ENCODE data around the gene GRHL1.
A peak's percentile ranks its signal among the peaks of the same experiment; 100 is the strongest.

Gene GRHL1, protein sequence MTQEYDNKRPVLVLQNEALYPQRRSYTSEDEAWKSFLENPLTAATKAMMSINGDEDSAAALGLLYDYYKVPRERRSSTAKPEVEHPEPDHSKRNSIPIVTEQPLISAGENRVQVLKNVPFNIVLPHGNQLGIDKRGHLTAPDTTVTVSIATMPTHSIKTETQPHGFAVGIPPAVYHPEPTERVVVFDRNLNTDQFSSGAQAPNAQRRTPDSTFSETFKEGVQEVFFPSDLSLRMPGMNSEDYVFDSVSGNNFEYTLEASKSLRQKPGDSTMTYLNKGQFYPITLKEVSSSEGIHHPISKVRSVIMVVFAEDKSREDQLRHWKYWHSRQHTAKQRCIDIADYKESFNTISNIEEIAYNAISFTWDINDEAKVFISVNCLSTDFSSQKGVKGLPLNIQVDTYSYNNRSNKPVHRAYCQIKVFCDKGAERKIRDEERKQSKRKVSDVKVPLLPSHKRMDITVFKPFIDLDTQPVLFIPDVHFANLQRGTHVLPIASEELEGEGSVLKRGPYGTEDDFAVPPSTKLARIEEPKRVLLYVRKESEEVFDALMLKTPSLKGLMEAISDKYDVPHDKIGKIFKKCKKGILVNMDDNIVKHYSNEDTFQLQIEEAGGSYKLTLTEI

DNA sequence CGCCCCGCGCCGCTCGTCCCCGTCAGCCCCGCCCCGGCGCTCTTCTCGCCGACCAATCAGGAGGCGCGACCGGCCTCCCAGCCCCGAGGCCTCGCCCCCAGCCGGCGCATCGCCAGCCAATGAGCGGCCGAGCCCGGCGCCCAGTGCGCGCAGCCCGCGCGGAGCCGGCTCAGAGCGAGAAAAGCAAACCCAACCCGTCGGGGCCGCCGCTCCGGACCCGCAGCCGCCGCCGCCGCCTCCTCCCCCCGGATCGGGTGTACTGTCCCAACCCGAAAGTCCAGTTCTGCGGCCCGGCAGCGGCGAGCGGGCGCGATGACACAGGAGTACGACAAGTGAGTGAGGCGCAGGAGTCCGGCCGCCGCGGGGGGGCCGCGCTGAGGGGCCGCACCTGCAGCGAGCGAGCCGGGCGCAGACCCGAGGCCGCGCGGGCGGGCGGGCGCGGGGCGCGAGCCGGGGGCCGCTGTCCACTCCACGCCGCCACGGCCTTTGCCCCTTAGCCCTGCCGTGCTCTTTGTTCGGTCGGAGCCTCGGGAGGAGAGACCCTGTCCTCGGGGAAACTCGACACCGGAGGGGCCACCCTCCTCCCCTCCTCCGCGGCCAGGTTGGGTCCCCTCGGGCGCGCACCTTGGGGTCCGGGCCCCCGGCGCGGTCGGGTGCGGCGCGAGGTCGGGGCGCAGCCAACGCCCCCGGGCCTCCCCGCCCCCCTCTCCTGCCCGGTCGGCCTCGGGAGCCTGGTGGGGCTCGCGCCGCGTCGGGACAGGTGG lies at the start of gene GRHL1:
TSS of gene GRHL1 (plus strand) at position 172 of the 764 bp plus-strand sequence. CDS start at position 313, 141 bp downstream.
- Histone ChIP-seq H4K20me1 (ENCODE audit: insufficient read depth, low read length) (no peaks in the 10 kb centered on the region), H3K79me2 (ENCODE audit: insufficient read depth, low read length) (peaks cover 3% of the 10 kb centered on the region; the same call in 1 of the 2 replicates)
- peak; percentile 93 for DNase-seq

DNA sequence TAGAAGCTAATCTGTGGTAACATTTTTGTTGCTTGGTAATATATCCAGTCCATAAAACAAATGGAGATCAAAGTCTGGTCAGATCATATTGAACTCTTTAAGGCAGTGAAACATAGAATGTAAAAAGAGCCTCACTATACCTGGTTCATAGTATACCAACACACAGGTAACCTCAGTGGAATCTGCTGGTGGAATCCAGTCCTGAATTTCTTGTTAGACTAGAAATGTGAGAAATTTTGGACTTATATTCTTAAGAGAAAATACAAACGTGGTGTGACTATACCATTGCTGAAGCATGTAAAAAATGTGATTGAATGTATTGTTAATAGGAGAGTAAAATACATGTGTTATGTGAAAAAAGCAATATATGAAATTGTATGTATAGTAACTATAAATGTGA lies 46.1 kb upstream of the GRHL1 start:
- no peaks in the 10 kb centered on the region for H4K20me1 ChIP-seq (ENCODE audit: insufficient read depth, low read length)
- H3K4me1 ChIP-seq (ENCODE audit: insufficient read depth, low read length) = no peaks in the 10 kb centered on the region
- no peak overlapping the region for H3K27ac ChIP-seq (ENCODE audit: low read length)
- TF ChIP-seq, protein P1, sequence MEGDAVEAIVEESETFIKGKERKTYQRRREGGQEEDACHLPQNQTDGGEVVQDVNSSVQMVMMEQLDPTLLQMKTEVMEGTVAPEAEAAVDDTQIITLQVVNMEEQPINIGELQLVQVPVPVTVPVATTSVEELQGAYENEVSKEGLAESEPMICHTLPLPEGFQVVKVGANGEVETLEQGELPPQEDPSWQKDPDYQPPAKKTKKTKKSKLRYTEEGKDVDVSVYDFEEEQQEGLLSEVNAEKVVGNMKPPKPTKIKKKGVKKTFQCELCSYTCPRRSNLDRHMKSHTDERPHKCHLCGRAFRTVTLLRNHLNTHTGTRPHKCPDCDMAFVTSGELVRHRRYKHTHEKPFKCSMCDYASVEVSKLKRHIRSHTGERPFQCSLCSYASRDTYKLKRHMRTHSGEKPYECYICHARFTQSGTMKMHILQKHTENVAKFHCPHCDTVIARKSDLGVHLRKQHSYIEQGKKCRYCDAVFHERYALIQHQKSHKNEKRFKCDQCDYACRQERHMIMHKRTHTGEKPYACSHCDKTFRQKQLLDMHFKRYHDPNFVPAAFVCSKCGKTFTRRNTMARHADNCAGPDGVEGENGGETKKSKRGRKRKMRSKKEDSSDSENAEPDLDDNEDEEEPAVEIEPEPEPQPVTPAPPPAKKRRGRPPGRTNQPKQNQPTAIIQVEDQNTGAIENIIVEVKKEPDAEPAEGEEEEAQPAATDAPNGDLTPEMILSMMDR (IDR thresholded peaks at IDR 0.05; ENCODE audit: borderline replicate concordance, extremely low read depth, low read length, poor library complexity, severe bottlenecking) = no peak
- no peak for TF ChIP-seq EZH2 (IDR thresholded peaks at IDR 0.05; ENCODE audit: borderline replicate concordance, low read depth, low read length, severe bottlenecking)
- H3K27me3 ChIP-seq (ENCODE audit: insufficient read depth, low read length, poor library complexity) = no peaks in the 10 kb centered on the region
- H3K4me3 ChIP-seq (ENCODE audit: low read depth in 1 of 2, low read length in 2 of 2) = no peak overlapping the region
- H2AFZ ChIP-seq (ENCODE audit: low read depth, low read length) = no peak overlapping the region
- H3K79me2 ChIP-seq (ENCODE audit: insufficient read depth, low read length) = no peaks in the 10 kb centered on the region
- ATAC-seq (ENCODE audit: insufficient read depth, low read depth) (no peak), DNase-seq (no peak)
- no peak overlapping the region for H3K4me2 ChIP-seq (ENCODE audit: insufficient read depth, low read length)
- no peaks in the 10 kb centered on the region for H3K9me3 ChIP-seq (ENCODE audit: insufficient read depth, low read length, severe bottlenecking)
- no peak overlapping the region for H3K9ac ChIP-seq (ENCODE audit: low read depth, low read length)
- H3K36me3 ChIP-seq (ENCODE audit: insufficient read depth, low read length) = peaks cover 29% of the 10 kb centered on the region; the same call in 1 of the 2 replicates

More for the DNA sequence above, at the start of gene GRHL1:
- Histone ChIP-seq H3K9me3 (ENCODE audit: insufficient read depth, low read length, severe bottlenecking) (no peaks in the 10 kb centered on the region), H3K27me3 (ENCODE audit: insufficient read depth, low read length, poor library complexity) (no peaks in the 10 kb centered on the region), H3K9ac (ENCODE audit: low read depth, low read length) (peak within 1 kb of the TSS; percentile 68), H3K4me3 (ENCODE audit: low read depth in 1 of 2, low read length in 2 of 2) (peak within 1 kb of the TSS; percentile 80 to 82; a peak in 3 of 4 replicates), H3K4me2 (ENCODE audit: insufficient read depth, low read length) (peak within 1 kb of the TSS; percentile 80), H3K27ac (ENCODE audit: low read length) (peak within 1 kb of the TSS; percentile 56), H3K36me3 (ENCODE audit: insufficient read depth, low read length) (peaks cover 4% of the 10 kb centered on the region; the same call in 1 of the 2 replicates), H2AFZ (ENCODE audit: low read depth, low read length) (peak within 1 kb of the TSS; percentile 75), H3K4me1 (ENCODE audit: insufficient read depth, low read length) (peaks cover 26% of the 10 kb centered on the region)
- peak; percentile 96 for ATAC-seq (ENCODE audit: insufficient read depth, low read depth)
- TF ChIP-seq, protein P1 (IDR thresholded peaks at IDR 0.05; ENCODE audit: borderline replicate concordance, extremely low read depth, low read length, poor library complexity, severe bottlenecking) = no peak
- TF ChIP-seq EZH2 (IDR thresholded peaks at IDR 0.05; ENCODE audit: borderline replicate concordance, low read depth, low read length, severe bottlenecking) = no peak

DNA sequence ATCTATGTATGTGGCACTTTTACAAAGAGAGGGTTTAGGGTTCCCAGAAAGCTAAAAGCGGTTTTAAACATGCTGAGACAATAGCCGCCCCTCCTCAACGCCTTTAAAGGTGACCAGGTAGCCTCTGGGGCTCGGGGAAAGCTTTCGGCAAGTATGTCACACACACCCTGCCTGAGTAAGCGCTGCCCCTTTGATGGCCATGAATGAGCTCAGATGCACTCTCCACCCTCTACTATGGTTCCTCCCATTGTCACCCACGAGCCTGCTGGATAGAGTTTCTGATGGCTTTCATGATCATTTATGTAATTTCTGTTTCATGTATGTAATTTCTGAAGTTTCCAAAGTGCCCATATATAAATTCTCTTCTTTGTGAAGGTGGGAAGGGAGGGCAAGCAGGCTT lies 44.1 kb upstream of the GRHL1 start:
- Histone ChIP-seq H3K9ac (ENCODE audit: low read depth, low read length) (no peak overlapping the region), H4K20me1 (ENCODE audit: insufficient read depth, low read length) (no peaks in the 10 kb centered on the region), H3K79me2 (ENCODE audit: insufficient read depth, low read length) (no peaks in the 10 kb centered on the region), H3K9me3 (ENCODE audit: insufficient read depth, low read length, severe bottlenecking) (no peaks in the 10 kb centered on the region), H3K4me2 (ENCODE audit: insufficient read depth, low read length) (no peak overlapping the region), H3K4me1 (ENCODE audit: insufficient read depth, low read length) (no peaks in the 10 kb centered on the region), H3K4me3 (ENCODE audit: low read depth in 1 of 2, low read length in 2 of 2) (no peak overlapping the region), H3K36me3 (ENCODE audit: insufficient read depth, low read length) (peaks cover 42% of the 10 kb centered on the region), H2AFZ (ENCODE audit: low read depth, low read length) (no peak overlapping the region), H3K27me3 (ENCODE audit: insufficient read depth, low read length, poor library complexity) (no peaks in the 10 kb centered on the region), H3K27ac (ENCODE audit: low read length) (no peak overlapping the region)
- DNase-seq = no peak
- TF ChIP-seq, protein P1 (IDR thresholded peaks at IDR 0.05; ENCODE audit: borderline replicate concordance, extremely low read depth, low read length, poor library complexity, severe bottlenecking) = no peak
- TF ChIP-seq EZH2 (IDR thresholded peaks at IDR 0.05; ENCODE audit: borderline replicate concordance, low read depth, low read length, severe bottlenecking) = no peak
- no peak for ATAC-seq (ENCODE audit: insufficient read depth, low read depth)

Measured in DND-41 (cell line).